Dermis blood vessel endothelial cell (primary cell): ENCODE data around the gene TARBP2. TPM values are rescaled to one million over a fixed set of nuclear protein-coding genes. Genes with fewer than 3 reads are reported as not detected.

ENCODE experiments used
- DNase-seq: peaks from one replicate; pipeline ENCODE4 v3.0.0; 2010
- total RNA-seq: library from RNA; depleted of rRNA; stranded (reverse); fragments of >200 nt; gene quantifications from 2 replicates; pipeline ENCODE4 v1.2.3, GENCODE V29; 2014

Gene TARBP2
- 38.8 and 48.3 TPM in 2 replicates for total RNA-seq

GRCh38 chr12:53500776-53501614 lies at the start of gene TARBP2:
TARBP2 (plus strand) TSS chr12:53501283; CDS start chr12:53501409, 126 bp downstream.
- DNase-seq, result peak; percentile 100

- DNase-seq, result peak; percentile 100
Observed at GRCh38 chr12:53451661-53452158, 49.4 kb upstream of the TARBP2 start, which contains the start of gene PCBP2. PCBP2 (plus strand) TSS chr12:53452102; CDS start chr12:53454801, 2,699 bp downstream.

GRCh38 chr12:53452159-53453077 lies 48.7 kb upstream of the TARBP2 start:
- DNase-seq, result peak; percentile 93

GRCh38 chr12:53453953-53454640 lies 47.0 kb upstream of the TARBP2 start:
- peak; percentile 33 for DNase-seq

GRCh38 chr12:53454707-53455106 lies 46.4 kb upstream of the TARBP2 start:
- no peak for DNase-seq

GRCh38 chr12:53456654-53457366 lies 44.3 kb upstream of the TARBP2 start:
- DNase-seq, result no peak

GRCh38 chr12:53459097-53459496 lies 42.0 kb upstream of the TARBP2 start:
- no peak for DNase-seq

- no peak for DNase-seq
Observed at GRCh38 chr12:53461059-53461458, 40.0 kb upstream of the TARBP2 start.

GRCh38 chr12:53461591-53461990 lies 39.5 kb upstream of the TARBP2 start:
- DNase-seq, result no peak

GRCh38 chr12:53462935-53463334 lies 38.1 kb upstream of the TARBP2 start:
- DNase-seq, result no peak

GRCh38 chr12:53463802-53464560 lies 37.1 kb upstream of the TARBP2 start:
- no peak for DNase-seq

GRCh38 chr12:53464685-53465418 lies 36.2 kb upstream of the TARBP2 start:
- no peak for DNase-seq

- DNase-seq, result no peak
Observed at GRCh38 chr12:53465679-53466078, 35.4 kb upstream of the TARBP2 start.

- no peak for DNase-seq
Observed at GRCh38 chr12:53466640-53467039, 34.4 kb upstream of the TARBP2 start.

- DNase-seq, result no peak
Observed at GRCh38 chr12:53467082-53467481, 34.0 kb upstream of the TARBP2 start.

- no peak for DNase-seq
Observed at GRCh38 chr12:53467880-53468279, 33.2 kb upstream of the TARBP2 start.

GRCh38 chr12:53468282-53468681 lies 32.8 kb upstream of the TARBP2 start:
- no peak for DNase-seq

GRCh38 chr12:53472056-53472582 lies 29.0 kb upstream of the TARBP2 start:
- no peak for DNase-seq

GRCh38 chr12:53474077-53474476 lies 27.0 kb upstream of the TARBP2 start:
- DNase-seq, result no peak

GRCh38 chr12:53474819-53475218 lies 26.3 kb upstream of the TARBP2 start:
- no peak for DNase-seq
